LNCaP clone FGC (cell line): ENCODE data around the gene NHERF2.

Experiments
- DNase-seq: peaks from one replicate; pipeline ENCODE4 v3.0.0-alpha.2; 2011; ENCODE audit warnings: low read depth
- H3K4me3 ChIP-seq: 2 replicates; pipeline ENCODE4 v1.5.1; 2011; ENCODE audit warnings: mild to moderate bottlenecking, low read depth, low read length, control low read depth
- CTCF ChIP-seq: IDR thresholded peaks from 2 replicates; pipeline ENCODE4 v1.5.1; 2012; ENCODE audit warnings: mild to moderate bottlenecking; ENCODE audit not compliant: control insufficient read depth, insufficient read depth; ENCODE audit errors: extremely low read depth

NHERF2 gene

DNA sequence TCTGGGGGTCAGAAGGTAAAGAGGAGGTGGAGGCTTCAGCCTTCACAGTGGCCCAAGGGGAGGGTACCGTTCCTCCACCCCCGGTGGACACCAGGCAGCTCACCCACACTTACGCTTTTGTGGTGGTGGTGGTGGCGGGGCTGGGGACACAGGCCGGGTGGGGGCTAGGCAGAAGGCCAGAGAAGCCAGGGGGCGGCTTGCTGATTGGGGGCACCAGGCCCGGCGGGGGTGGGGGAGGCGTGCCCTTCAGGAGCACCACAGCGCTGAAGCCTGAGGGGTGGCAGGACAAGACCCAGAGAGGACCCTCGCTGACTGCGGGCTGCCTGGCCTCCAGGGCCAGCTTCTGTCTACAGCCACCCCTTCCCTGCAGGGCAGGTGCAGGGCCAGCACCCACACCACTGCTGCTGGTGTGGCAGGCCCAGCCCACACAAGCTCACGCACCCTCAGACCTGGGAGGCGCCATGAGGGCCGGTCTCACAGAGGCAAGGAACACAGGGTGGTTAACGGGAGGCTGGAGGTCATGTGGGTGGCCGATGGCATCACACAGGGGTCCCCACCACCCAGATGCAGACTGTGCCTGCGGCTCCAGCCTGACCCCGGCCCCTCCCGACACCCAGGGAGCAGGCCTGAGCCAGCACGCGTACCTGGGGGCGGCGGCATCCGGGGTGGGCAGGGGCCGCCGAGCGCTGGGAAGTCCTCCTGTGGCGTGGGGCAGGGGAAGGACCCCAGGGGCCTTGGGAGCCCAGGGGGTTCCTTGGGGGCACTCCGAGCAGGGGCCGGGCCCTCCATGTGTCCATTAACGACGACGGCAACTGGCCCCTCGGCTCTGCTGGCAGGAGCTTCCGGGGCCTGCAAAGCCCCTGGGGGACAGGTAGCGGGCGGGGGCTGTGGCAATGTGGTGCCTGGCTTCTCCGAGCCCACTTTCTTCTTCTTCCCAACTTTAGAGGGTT lies 27.6 kb upstream of the NHERF2 start:
- no peak for DNase-seq
- no peak for TF ChIP-seq CTCF
- no peak overlapping the region for H3K4me3 ChIP-seq

DNA sequence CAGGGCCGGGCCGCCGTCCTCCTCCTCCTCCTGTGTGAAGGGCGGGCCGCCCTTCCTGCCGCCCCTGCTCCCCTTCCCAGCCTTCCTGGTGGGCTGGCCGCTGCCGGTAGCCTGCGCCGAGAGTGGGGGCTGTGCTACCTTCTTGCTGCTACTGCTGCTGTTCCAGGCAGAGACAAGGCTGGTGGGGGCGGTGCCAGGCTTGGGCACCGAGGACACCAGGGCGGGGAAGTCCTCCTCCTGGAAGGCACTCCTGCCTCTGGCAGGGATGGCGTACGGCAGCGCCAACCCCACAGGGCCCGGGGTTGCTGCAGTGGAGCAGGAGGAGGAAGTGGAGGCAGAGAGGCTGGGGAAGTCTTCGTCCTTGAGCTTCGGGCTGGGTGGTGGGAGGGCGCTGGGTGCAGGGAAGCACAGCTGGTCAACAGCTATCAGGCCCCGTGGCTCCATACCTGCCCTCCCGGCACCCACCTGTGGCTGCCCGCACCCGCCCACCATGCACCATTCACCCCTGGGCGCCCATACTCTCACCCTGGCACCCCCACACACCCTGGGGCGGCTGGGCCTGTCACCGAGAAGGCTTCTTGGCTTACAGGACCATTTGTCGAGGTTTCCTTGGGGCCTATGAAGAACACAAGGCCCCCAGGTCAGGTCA lies 26.7 kb upstream of the NHERF2 start:
- no peak for TF ChIP-seq CTCF
- no peak for DNase-seq
- H3K4me3 ChIP-seq = no peak overlapping the region

- no peak for TF ChIP-seq CTCF
- no peak for DNase-seq
- H3K4me3 ChIP-seq = no peak overlapping the region
Measured at GRCh38 chr16:2001035-2001434, 25.7 kb upstream of the NHERF2 start.

- TF ChIP-seq CTCF = no peak
- no peak overlapping the region for H3K4me3 ChIP-seq
- no peak for DNase-seq
Measured at GRCh38 chr16:2001456-2002355, 25.0 kb upstream of the NHERF2 start.

GRCh38 chr16:2002406-2003230 lies 24.1 kb upstream of the NHERF2 start:
- H3K4me3 ChIP-seq = no peak overlapping the region
- DNase-seq = no peak
- TF ChIP-seq CTCF = no peak
